Suprapubic skin (tissue), 4 donors: ENCODE results near the gene NINJ1.
A peak's percentile ranks its signal among the peaks of the same experiment; 100 is the strongest.

Experiments
- CTCF ChIP-seq, 2 donors: fragments of 200-600 bp in 1 of 2; fragments of 450-650 bp in 1 of 2; sonication (generic) in 1 of 2; IDR thresholded peaks; one replicate each; pipeline ENCODE4 v1.5.1; 2016 to 2019; ENCODE audit warnings: antibody characterized with exemption in 2 of 2, mild to moderate bottlenecking in 1 of 2, moderate library complexity in 1 of 2
- EP300 ChIP-seq: sonication (generic); formaldehyde crosslinking; IDR thresholded peaks from one replicate; pipeline ENCODE4 v1.6.1; 2017; ENCODE audit warnings: antibody characterized with exemption
- POLR2A ChIP-seq, 2 donors: fragments of 450-650 bp; IDR thresholded peaks; one replicate each; pipeline ENCODE4 v1.6.1; 2017; ENCODE audit warnings: antibody characterized with exemption in 2 of 2, mild to moderate bottlenecking in 2 of 2, moderate library complexity in 2 of 2
- POLR2AphosphoS5 ChIP-seq, 3 donors: sonication (generic); formaldehyde crosslinking; IDR thresholded peaks; one replicate each; pipeline ENCODE4 v1.6.1; 2017; ENCODE audit warnings: antibody characterized with exemption in 3 of 3

GRCh38 chr9:93134015-93134739 lies at the start of gene NINJ1:
- TF ChIP-seq CTCF (IDR thresholded peaks at IDR 0.05) = no peak
- peak in 1 of 2 donors; percentile 73 for TF ChIP-seq POLR2A (IDR thresholded peaks at IDR 0.05)
- TF ChIP-seq POLR2AphosphoS5 (IDR thresholded peaks at IDR 0.05) = peak in 2 of 3 donors; percentile 18 to 34
- TF ChIP-seq EP300 = no peak
